Astrocyte of the cerebellum (primary cell): ENCODE data around the gene STX11.
A peak's percentile ranks its signal among the peaks of the same experiment; 100 is the strongest.

ENCODE experiments used
- DNase-seq: peaks from one replicate; pipeline ENCODE4 v3.0.0-alpha.2; 2011; ENCODE audit warnings: low read depth
- H3K4me3 ChIP-seq: 2 replicates; pipeline ENCODE4 v1.5.1; 2011; ENCODE audit warnings: mild to moderate bottlenecking, low read depth, low read length, moderate library complexity
- CTCF ChIP-seq: IDR thresholded peaks from 2 replicates; pipeline ENCODE4 v1.5.1; 2012; ENCODE audit warnings: low read length, low read depth, moderate library complexity, mild to moderate bottlenecking; ENCODE audit errors: missing control alignments
- in situ Hi-C: cut with HindIII; loops from 2 replicates; pipeline ENCODE4 v1.10.0; 2017; ENCODE audit warnings: low sequenced_read_pairs

Gene STX11

GRCh38 chr6:144138542-144138941 lies 11.8 kb upstream of the STX11 start:
- no peak for TF ChIP-seq CTCF
- DNase-seq = peak; percentile 13
- in situ Hi-C loops = no loop called here
- no peak overlapping the region for H3K4me3 ChIP-seq

- in situ Hi-C loops = no loop called here
- TF ChIP-seq CTCF = no peak
- H3K4me3 ChIP-seq = no peak overlapping the region
- DNase-seq = no peak
Measured at GRCh38 chr6:144139817-144140216, 10.5 kb upstream of the STX11 start.

- TF ChIP-seq CTCF = no peak
- in situ Hi-C loops = no loop called here
- DNase-seq = no peak
- H3K4me3 ChIP-seq = no peak overlapping the region
Measured at GRCh38 chr6:144140867-144141266, 9.4 kb upstream of the STX11 start.

GRCh38 chr6:144141470-144141869 lies 8.8 kb upstream of the STX11 start:
- H3K4me3 ChIP-seq = no peak overlapping the region
- no peak for DNase-seq
- in situ Hi-C loops = no loop called here
- no peak for TF ChIP-seq CTCF

GRCh38 chr6:144143106-144143505 lies 7.2 kb upstream of the STX11 start:
- DNase-seq = no peak
- no peak for TF ChIP-seq CTCF
- in situ Hi-C loops = no loop called here
- no peak overlapping the region for H3K4me3 ChIP-seq

GRCh38 chr6:144143878-144144277 lies 6.4 kb upstream of the STX11 start:
- no peak for DNase-seq
- no peak overlapping the region for H3K4me3 ChIP-seq
- no peak for TF ChIP-seq CTCF
- in situ Hi-C loops = no loop called here

GRCh38 chr6:144144996-144145395 lies 5.3 kb upstream of the STX11 start:
- no peak for DNase-seq
- TF ChIP-seq CTCF = no peak
- in situ Hi-C loops = no loop called here
- no peak overlapping the region for H3K4me3 ChIP-seq
